Stimulated activated effector memory CD8-positive, alpha-beta T cell treated with anti-CD3 and anti-CD28 coated beads, Interleukin-12 subunit alpha, Interleukin-12 subunit beta, amount 100 ng/mL, for 72 hours (primary cell): Measurements from ENCODE around the gene TOX2.

ENCODE experiments used
- ATAC-seq: fragments of 150-1000 bp; cut with Tn5 transposase; 2 replicates; pipeline ENCODE4 v1.10.0; 2021
- DNase-seq, 2 donors: peaks; one replicate each; pipeline ENCODE4 v3.0.0; 2021 to 2022; ENCODE audit warnings: low spot score in 2 of 2
- H3K27ac Mint-ChIP-seq: one replicate; pipeline ENCODE4 v1.8.0; 2022; ENCODE audit warnings: mild to moderate bottlenecking, mixed read lengths
- H3K36me3 Mint-ChIP-seq: one replicate; pipeline ENCODE4 v1.8.0; 2022; ENCODE audit warnings: mild to moderate bottlenecking, mixed read lengths
- H3K4me1 Mint-ChIP-seq: one replicate; pipeline ENCODE4 v1.8.0; 2022; ENCODE audit warnings: mixed read lengths
- H3K4me3 Mint-ChIP-seq: one replicate; pipeline ENCODE4 v1.8.0; 2022; ENCODE audit warnings: mild to moderate bottlenecking, mixed read lengths
- H3K9me3 Mint-ChIP-seq: one replicate; pipeline ENCODE4 v1.8.0; 2022; ENCODE audit warnings: mixed read lengths

TOX2 gene

DNA sequence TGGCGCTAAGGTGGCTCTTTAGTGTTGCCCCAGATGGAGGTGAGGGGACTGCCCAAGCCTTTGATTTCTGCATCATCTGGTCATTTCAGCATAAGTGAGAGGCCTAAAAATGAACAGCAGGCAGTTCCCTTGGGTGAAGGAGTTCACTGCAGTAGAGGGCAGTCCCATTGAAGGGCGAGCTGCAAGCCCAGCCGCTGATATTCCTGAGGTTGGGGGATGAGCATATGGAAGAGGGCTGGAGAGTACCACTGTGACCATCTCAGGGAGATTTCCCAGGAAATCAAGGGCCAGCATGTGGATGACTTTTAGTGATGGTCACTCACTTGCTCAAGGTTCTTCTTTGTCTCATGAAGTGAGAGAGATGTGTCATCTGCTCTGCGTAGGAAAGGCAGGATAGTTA lies 9.3 kb downstream of the TOX2 start:
- Mint-ChIP-seq H3K27ac (no peak overlapping the region), H3K36me3 (peaks cover 4% of the 10 kb centered on the region), H3K4me3 (no peak overlapping the region), H3K4me1 (peaks cover 45% of the 10 kb centered on the region), H3K9me3 (no peaks in the 10 kb centered on the region)
- DNase-seq, result no peak
- no peak for ATAC-seq

DNA sequence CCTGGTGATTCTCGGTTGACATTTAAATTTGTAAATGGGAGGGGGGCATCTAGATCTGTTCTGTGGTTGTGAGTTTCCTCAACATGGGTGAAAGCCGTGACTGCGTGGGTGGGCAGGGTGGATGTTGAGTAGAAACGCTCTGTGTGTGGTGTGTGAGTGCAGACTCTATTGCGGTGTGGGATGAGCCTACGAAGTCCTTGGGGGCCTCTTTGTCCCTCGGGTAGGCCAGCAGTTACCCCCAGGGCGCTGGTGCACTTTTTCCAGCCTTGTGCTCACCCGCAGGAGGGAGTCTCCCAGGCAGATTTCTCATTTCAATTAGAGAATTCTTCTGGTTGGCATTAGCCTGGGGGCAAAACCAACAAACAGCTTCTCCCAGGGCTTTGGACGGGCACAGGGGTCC lies 10.6 kb downstream of the TOX2 start:
- no peaks in the 10 kb centered on the region for H3K9me3 Mint-ChIP-seq
- H3K4me3 Mint-ChIP-seq, result peak overlapping the region; percentile 34
- DNase-seq (no peak), ATAC-seq (peak; percentile 82)
- peaks cover 4% of the 10 kb centered on the region for H3K36me3 Mint-ChIP-seq
- peak overlapping the region; percentile 32 for H3K27ac Mint-ChIP-seq
- peaks cover 45% of the 10 kb centered on the region for H3K4me1 Mint-ChIP-seq

GRCh38 chr20:43925801-43926200 lies 11.1 kb downstream of the TOX2 start:
- Mint-ChIP-seq H3K9me3 (no peaks in the 10 kb centered on the region), H3K4me3 (peak overlapping the region; percentile 34), H3K4me1 (peaks cover 45% of the 10 kb centered on the region), H3K27ac (no peak overlapping the region), H3K36me3 (peaks cover 4% of the 10 kb centered on the region)
- ATAC-seq (no peak), DNase-seq (no peak)

- no peak for DNase-seq
- peak; percentile 31 for ATAC-seq
- H3K4me3 Mint-ChIP-seq, result peak overlapping the region; percentile 34
- no peaks in the 10 kb centered on the region for H3K9me3 Mint-ChIP-seq
- no peak overlapping the region for H3K27ac Mint-ChIP-seq
- peaks cover 43% of the 10 kb centered on the region for H3K4me1 Mint-ChIP-seq
- peaks cover 4% of the 10 kb centered on the region for H3K36me3 Mint-ChIP-seq
Observed at GRCh38 chr20:43926287-43927050, 11.8 kb downstream of the TOX2 start.

- H3K4me1 Mint-ChIP-seq, result peaks cover 15% of the 10 kb centered on the region
- DNase-seq, result no peak
- H3K4me3 Mint-ChIP-seq, result no peak overlapping the region
- H3K36me3 Mint-ChIP-seq, result peaks cover 10% of the 10 kb centered on the region
- no peak overlapping the region for H3K27ac Mint-ChIP-seq
- no peak for ATAC-seq
- no peaks in the 10 kb centered on the region for H3K9me3 Mint-ChIP-seq
Observed at GRCh38 chr20:43931976-43932375, 17.3 kb downstream of the TOX2 start.

GRCh38 chr20:43934833-43935232 lies 20.2 kb downstream of the TOX2 start:
- ATAC-seq, result no peak
- peaks cover 10% of the 10 kb centered on the region for H3K36me3 Mint-ChIP-seq
- peaks cover 22% of the 10 kb centered on the region for H3K4me1 Mint-ChIP-seq

GRCh38 chr20:43936104-43936770 lies 21.6 kb downstream of the TOX2 start:
- DNase-seq (no peak), ATAC-seq (no peak)
- Mint-ChIP-seq H3K9me3 (no peaks in the 10 kb centered on the region), H3K36me3 (peaks cover 10% of the 10 kb centered on the region), H3K4me3 (no peak overlapping the region), H3K27ac (peak overlapping the region; percentile 53), H3K4me1 (peaks cover 36% of the 10 kb centered on the region)

More at GRCh38 chr20:43934833-43935232, 20.2 kb downstream of the TOX2 start:
- no peak for DNase-seq
- H3K9me3 Mint-ChIP-seq, result no peaks in the 10 kb centered on the region
- H3K27ac Mint-ChIP-seq, result peak overlapping the region; percentile 34
- no peak overlapping the region for H3K4me3 Mint-ChIP-seq

- Mint-ChIP-seq H3K9me3 (no peaks in the 10 kb centered on the region), H3K27ac (peak overlapping the region; percentile 53), H3K4me3 (no peak overlapping the region), H3K4me1 (peaks cover 41% of the 10 kb centered on the region), H3K36me3 (peaks cover 10% of the 10 kb centered on the region)
- ATAC-seq, result no peak
- DNase-seq, result no peak
Observed at GRCh38 chr20:43936805-43937204, 22.2 kb downstream of the TOX2 start.

- Mint-ChIP-seq H3K9me3 (no peaks in the 10 kb centered on the region), H3K4me1 (peaks cover 49% of the 10 kb centered on the region), H3K27ac (no peak overlapping the region), H3K36me3 (peaks cover 10% of the 10 kb centered on the region), H3K4me3 (no peak overlapping the region)
- ATAC-seq (no peak), DNase-seq (no peak)
Observed at GRCh38 chr20:43937591-43937990, 22.9 kb downstream of the TOX2 start.

DNA sequence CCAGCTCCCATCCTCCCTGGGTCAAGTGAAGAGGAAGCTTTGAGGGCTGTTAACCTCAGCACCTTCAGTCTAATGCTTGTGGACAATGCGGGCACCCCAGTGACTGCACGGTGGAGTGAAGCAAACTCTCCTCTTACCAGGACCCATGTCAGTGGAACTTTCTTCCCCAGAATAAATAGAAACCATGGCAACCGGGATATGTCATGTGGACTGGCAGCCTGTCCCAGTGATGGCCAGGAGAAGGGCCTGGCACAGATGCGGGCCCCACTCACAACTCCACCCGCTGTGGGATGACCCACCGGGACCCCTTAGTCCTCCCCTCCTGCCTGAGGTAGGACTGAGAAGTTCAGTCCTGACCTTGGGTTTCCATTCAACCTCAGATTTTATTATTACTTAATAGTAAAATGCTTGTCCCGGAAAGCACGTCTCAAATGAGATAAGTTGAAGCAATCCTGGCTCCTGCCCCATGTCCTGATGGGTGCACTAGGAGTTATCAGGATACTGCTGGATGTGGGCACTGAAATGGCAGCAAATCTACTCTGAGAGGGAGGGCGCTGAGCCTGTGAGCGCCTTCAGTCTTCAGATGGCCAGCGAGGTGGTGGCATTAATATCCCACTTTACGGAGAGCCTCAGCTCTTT lies 23.5 kb downstream of the TOX2 start:
- Mint-ChIP-seq H3K4me3 (no peak overlapping the region), H3K27ac (no peak overlapping the region), H3K36me3 (peaks cover 10% of the 10 kb centered on the region), H3K9me3 (no peaks in the 10 kb centered on the region), H3K4me1 (peaks cover 53% of the 10 kb centered on the region)
- no peak for DNase-seq
- no peak for ATAC-seq

DNA sequence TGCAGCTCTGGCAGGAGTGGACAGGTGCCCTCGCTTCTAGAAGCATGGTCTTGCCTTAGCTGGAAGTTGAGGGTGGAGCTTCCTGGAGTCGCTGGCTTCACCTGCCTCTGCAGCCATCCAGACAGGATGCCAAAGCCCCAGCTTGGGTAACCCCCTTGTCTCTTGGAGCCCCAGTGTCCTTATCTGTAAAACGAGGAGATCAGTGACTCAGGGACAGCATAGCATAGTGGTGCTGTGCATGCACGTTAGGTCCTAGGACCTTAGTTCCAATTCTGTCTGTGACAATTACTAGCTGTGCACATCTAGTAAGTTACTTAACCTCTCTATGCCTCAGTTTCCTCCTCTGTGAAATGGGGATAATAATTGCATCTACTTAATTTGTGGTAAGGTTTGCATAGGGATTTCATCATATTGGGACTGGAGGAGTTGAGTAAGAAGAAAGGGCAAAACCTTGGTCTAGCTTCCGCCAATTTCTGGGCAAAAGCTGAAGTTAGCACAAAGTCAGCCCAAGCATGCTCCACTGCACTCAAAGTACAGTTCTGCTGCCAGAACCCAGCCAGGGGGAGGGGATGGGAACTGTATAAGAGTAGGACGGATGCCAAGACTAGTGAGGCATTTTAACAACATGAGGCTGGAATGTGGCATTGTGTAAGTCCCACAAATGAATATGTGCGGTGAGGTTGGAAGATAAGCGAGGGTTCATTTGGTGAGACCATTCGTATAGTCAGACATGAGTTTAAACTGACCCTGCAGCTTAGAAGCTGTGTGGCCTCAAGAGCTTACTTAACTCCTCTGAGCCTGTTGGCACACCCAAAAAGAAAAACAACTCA lies 24.5 kb downstream of the TOX2 start:
- Mint-ChIP-seq H3K4me1 (peaks cover 59% of the 10 kb centered on the region), H3K9me3 (no peaks in the 10 kb centered on the region), H3K27ac (no peak overlapping the region), H3K36me3 (no peaks in the 10 kb centered on the region), H3K4me3 (no peak overlapping the region)
- DNase-seq, result no peak
- no peak for ATAC-seq

GRCh38 chr20:43939762-43940121 lies 25.1 kb downstream of the TOX2 start:
- ATAC-seq (no peak), DNase-seq (no peak)
- Mint-ChIP-seq H3K4me1 (peaks cover 61% of the 10 kb centered on the region), H3K27ac (no peak overlapping the region), H3K9me3 (no peaks in the 10 kb centered on the region), H3K36me3 (no peaks in the 10 kb centered on the region), H3K4me3 (no peak overlapping the region)

DNA sequence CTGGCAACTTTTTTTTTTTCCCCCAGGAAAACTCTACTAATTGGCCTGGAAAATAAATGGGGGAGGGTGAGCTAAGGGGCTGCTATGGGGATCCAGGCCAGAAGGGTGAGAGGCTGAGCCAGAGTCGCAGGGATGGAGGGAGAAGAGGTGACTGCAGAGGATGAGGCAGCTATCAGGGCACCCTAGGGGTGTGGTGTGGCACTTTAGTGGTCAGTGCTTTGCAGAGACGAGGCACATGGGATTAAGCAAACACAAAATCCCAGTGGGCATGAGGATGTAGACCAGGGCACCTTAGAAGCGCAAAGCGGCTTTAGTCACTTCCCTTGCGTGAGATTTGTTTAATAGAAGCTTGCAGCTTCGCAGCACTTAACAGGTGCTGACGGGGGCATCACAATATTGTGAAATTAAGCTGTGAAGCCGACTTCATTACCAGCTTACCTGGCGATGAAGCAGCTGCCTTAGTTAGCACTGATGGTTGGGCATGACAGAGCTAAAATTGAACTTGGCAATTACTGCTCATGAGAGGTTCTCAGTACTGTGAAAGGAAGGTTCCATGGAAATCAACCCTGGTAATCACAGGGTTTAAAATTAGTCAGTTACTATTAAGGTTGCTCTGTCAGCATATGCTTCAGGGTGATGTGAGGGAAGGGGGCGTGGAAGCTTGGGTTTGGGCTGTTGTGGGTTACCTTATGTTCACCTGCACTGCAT lies 26.0 kb downstream of the TOX2 start:
- ATAC-seq, result peak; percentile 60
- H3K4me1 Mint-ChIP-seq, result peaks cover 61% of the 10 kb centered on the region

DNA sequence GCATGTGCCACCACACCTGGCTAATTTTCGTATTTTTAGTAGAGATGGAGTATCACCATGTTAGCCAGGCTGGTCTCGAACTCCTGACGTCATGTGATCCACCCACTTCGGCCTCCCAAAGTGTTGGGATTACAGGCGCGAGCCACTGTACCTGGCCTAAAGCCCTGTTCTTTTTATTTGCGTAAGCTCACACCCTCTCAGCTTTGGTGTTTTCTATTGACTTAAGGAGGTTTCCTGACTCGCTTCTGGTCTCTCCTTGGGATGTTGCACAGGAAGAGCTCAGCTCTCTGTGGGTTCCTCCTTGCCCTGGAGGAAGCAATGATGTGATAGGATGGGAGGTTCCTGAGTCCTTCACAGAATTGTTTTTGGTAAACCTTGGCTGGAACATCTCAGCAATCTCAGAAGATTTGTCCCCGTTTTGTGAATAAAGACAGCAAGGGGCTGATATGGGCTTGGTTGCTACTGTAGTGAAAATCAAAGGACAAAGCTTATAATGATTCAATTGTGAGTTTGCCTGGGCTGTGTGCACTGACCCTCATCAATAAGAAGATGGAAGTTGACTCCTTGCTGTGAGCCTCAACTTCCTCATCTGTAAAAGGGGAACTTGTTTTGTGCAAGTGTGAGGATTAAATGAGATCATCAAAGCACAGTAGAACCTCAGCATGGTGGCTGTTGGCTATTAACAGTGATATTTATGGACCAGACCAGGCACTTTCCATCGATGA lies 27.0 kb downstream of the TOX2 start:
- peak overlapping the region; percentile 46 for H3K4me3 Mint-ChIP-seq
- peaks cover 65% of the 10 kb centered on the region for H3K4me1 Mint-ChIP-seq
- DNase-seq (no peak), ATAC-seq (peak; percentile 24)
- H3K36me3 Mint-ChIP-seq, result peaks cover 4% of the 10 kb centered on the region
- no peaks in the 10 kb centered on the region for H3K9me3 Mint-ChIP-seq
- H3K27ac Mint-ChIP-seq, result peak overlapping the region; percentile 54

More for the DNA sequence above, 26.0 kb downstream of the TOX2 start:
- H3K9me3 Mint-ChIP-seq, result no peaks in the 10 kb centered on the region
- H3K36me3 Mint-ChIP-seq, result peaks cover 4% of the 10 kb centered on the region
- H3K4me3 Mint-ChIP-seq, result no peak overlapping the region
- no peak for DNase-seq
- H3K27ac Mint-ChIP-seq, result no peak overlapping the region
